HepG2 (cell line): ENCODE data around the gene ADAMTS4. TPM values are rescaled to one million over a fixed set of nuclear protein-coding genes. Genes with fewer than 3 reads are reported as not detected.

Experiments used
- ATAC-seq: fragments of 200-7000 bp; cut with Tn5 transposase; 3 replicates; pipeline ENCODE4 v1.9.1; 2020; ENCODE audit warnings: mild to moderate bottlenecking, moderate library complexity
- BruUV-seq: library from RNA; stranded (reverse); fragments of 400-500 nt; replicated peaks from 2 replicates; lab custom pipeline; 2021; lab: Mats Ljungman, UMichigan
- CTCF ChIA-PET: fragments of 300-600 bp; formaldehyde crosslinking; extraction: SDS; loops from one replicate; lab custom pipeline; 2021; ENCODE audit warnings: low total read pairs, inconsistent platforms, low intra/inter-chr PET ratio; lab: Yijun Ruan, JAX
- POLR2A ChIA-PET: fragments of 350-600 bp; sonication (Branson Sonifier 250); formaldehyde crosslinking; loops from one replicate; lab custom pipeline; 2020; ENCODE audit warnings: antibody characterized with exemption, inconsistent platforms; lab: Yijun Ruan, JAX
- DNase-seq: peaks from one replicate; pipeline ENCODE4 v3.0.0-alpha.2; 2015; ENCODE audit warnings: low spot score
- FAIRE-seq: peaks from 3 replicates; lab custom pipeline; 2011; peaks lifted over from hg19 to GRCh38; lab: Jason Lieb, UNC
- H2AFZ ChIP-seq: one replicate; pipeline ENCODE4 v1.6.1; 2011; ENCODE audit warnings: low read length, inconsistent platforms
- H3K27ac ChIP-seq: fragments of 300-600 bp; 3 replicates; pipeline ENCODE4 v1.8.0; 2011; ENCODE audit warnings: mixed run types, mild to moderate bottlenecking, mixed read lengths, low read length, inconsistent platforms; ENCODE audit not compliant: insufficient read depth; ENCODE audit errors: extremely low read length
- H3K27me3 ChIP-seq, 2 experiments: fragments of 200-600 bp in 1 of 2; 2 replicates in 1 of 2; 3 replicates in 1 of 2; pipeline versions ENCODE4 v1.6.0 to v1.8.0; 2011; ENCODE audit warnings: low read length in 2 of 2, mild to moderate bottlenecking in 2 of 2, moderate library complexity in 2 of 2, inconsistent platforms in 1 of 2; ENCODE audit not compliant: insufficient read depth in 2 of 2, control insufficient read depth in 1 of 2
- H3K36me3 ChIP-seq, 2 experiments: fragments of 200-600 bp in 1 of 2; replicated peaks in 1 of 2; 2 replicates in 1 of 2; 3 replicates in 1 of 2; pipeline versions ENCODE4 v1.5.1 to v1.8.0; 2011; ENCODE audit warnings: low read length in 2 of 2, inconsistent platforms in 1 of 2; ENCODE audit not compliant: insufficient read depth in 2 of 2, control insufficient read depth in 1 of 2
- H3K4me1 ChIP-seq: 2 replicates; pipeline ENCODE4 v1.5.1; 2012; ENCODE audit warnings: low read length, inconsistent platforms; ENCODE audit not compliant: insufficient read depth
- H3K4me2 ChIP-seq: 2 replicates; pipeline ENCODE4 v1.6.0; 2011; ENCODE audit warnings: low read depth, low read length, inconsistent platforms
- H3K4me3 ChIP-seq, 3 experiments: fragments of 200-600 bp in 1 of 3; sonication (generic), shearing (Covaris generic) in 1 of 3; replicated peaks in 1 of 3; 2 replicates each; pipeline ENCODE4 v1.5.1; 2011 to 2016; ENCODE audit warnings: low read length in 3 of 3, inconsistent platforms in 2 of 3, low read depth in 2 of 3, mild to moderate bottlenecking in 2 of 3, control low read depth in 1 of 3, mixed read lengths in 1 of 3; ENCODE audit not compliant: insufficient read depth in 1 of 3
- H3K79me2 ChIP-seq: one replicate; pipeline ENCODE4 v1.6.1; 2011; ENCODE audit warnings: low read length, inconsistent platforms; ENCODE audit not compliant: insufficient read depth
- H3K9ac ChIP-seq: 2 replicates; pipeline ENCODE4 v1.6.0; 2011; ENCODE audit warnings: mild to moderate bottlenecking, low read depth, low read length, inconsistent platforms; ENCODE audit not compliant: insufficient read depth
- H3K9me3 ChIP-seq: 2 replicates; pipeline ENCODE4 v1.5.1; 2012; ENCODE audit warnings: mild to moderate bottlenecking, low read length
- H4K20me1 ChIP-seq: 2 replicates; pipeline ENCODE4 v1.6.0; 2011; ENCODE audit warnings: inconsistent platforms, mild to moderate bottlenecking, low read length, moderate library complexity; ENCODE audit not compliant: insufficient read depth
- CEBPG ChIP-seq: IDR thresholded peaks from 2 replicates; pipeline ENCODE4 v1.6.1; 2016
- FUBP1 ChIP-seq: sonication (generic); formaldehyde crosslinking; IDR thresholded peaks from 2 replicates; pipeline ENCODE4 v1.5.1; 2020; ENCODE audit warnings: missing genetic modification reagents, mild to moderate bottlenecking, borderline replicate concordance
- GATA4 ChIP-seq: sonication (generic); IDR thresholded peaks from 2 replicates; pipeline ENCODE4 v1.6.1; 2016; ENCODE audit warnings: antibody characterized with exemption, low read depth, borderline replicate concordance
- GLI4 ChIP-seq: sonication (generic); formaldehyde crosslinking; IDR thresholded peaks from 2 replicates; pipeline ENCODE4 v1.5.1; 2020; ENCODE audit warnings: missing genetic modification reagents, mild to moderate bottlenecking, moderate library complexity, borderline replicate concordance
- PAX8 ChIP-seq: sonication (generic); formaldehyde crosslinking; IDR thresholded peaks from 2 replicates; pipeline ENCODE4 v1.8.0; 2022; ENCODE audit warnings: mild to moderate bottlenecking, missing genetic modification reagents, borderline replicate concordance
- RARG ChIP-seq: sonication (generic); formaldehyde crosslinking; IDR thresholded peaks from 2 replicates; pipeline ENCODE4 v1.4.0; 2020; ENCODE audit warnings: low read depth, mild to moderate bottlenecking, missing genetic modification reagents
- RXRB ChIP-seq: IDR thresholded peaks from 2 replicates; pipeline ENCODE4 v1.6.1; 2016; ENCODE audit warnings: borderline replicate concordance, missing genetic modification reagents, missing compliant biosample characterization
- SP1 ChIP-seq, 2 experiments: fragments of 450-650 bp in 1 of 2; sonication (generic) in 1 of 2; formaldehyde crosslinking in 1 of 2; IDR thresholded peaks; 2 replicates each; pipeline versions ENCODE4 v1.4.0 to v1.6.1; 2016 to 2020; ENCODE audit warnings: missing genetic modification reagents in 1 of 2
- TSC22D2 ChIP-seq: sonication (generic); formaldehyde crosslinking; IDR thresholded peaks from 2 replicates; pipeline ENCODE4 v1.5.1; 2020; ENCODE audit warnings: missing genetic modification reagents, mild to moderate bottlenecking, borderline replicate concordance
- YY1 ChIP-seq: IDR thresholded peaks from 2 replicates; pipeline ENCODE4 v1.6.1; 2011; ENCODE audit warnings: low read length, low read depth, moderate library complexity, mild to moderate bottlenecking; ENCODE audit not compliant: insufficient read depth, insufficient replicate concordance
- ZBTB1 ChIP-seq: sonication (generic); formaldehyde crosslinking; IDR thresholded peaks from 2 replicates; pipeline ENCODE4 v1.4.0; 2020; ENCODE audit warnings: missing genetic modification reagents, borderline replicate concordance
- ZBTB42 ChIP-seq: sonication (generic); formaldehyde crosslinking; IDR thresholded peaks from 2 replicates; pipeline ENCODE4 v1.5.0; 2020; ENCODE audit warnings: mild to moderate bottlenecking, missing genetic modification reagents
- ZFP37 ChIP-seq: sonication (generic); formaldehyde crosslinking; IDR thresholded peaks from 2 replicates; pipeline ENCODE4 v1.4.0; 2020; ENCODE audit warnings: missing genetic modification reagents, borderline replicate concordance
- ZFP62 ChIP-seq: sonication (generic); formaldehyde crosslinking; IDR thresholded peaks from 2 replicates; pipeline ENCODE4 v1.4.0; 2020; ENCODE audit warnings: missing genetic modification reagents
- ZNF235 ChIP-seq: sonication (generic); formaldehyde crosslinking; IDR thresholded peaks from 2 replicates; pipeline ENCODE4 v1.8.1; 2023; ENCODE audit warnings: mild to moderate bottlenecking, missing genetic modification reagents, borderline replicate concordance
- ZNF260 ChIP-seq: sonication (generic); formaldehyde crosslinking; IDR thresholded peaks from 2 replicates; pipeline ENCODE4 v1.4.0; 2020; ENCODE audit warnings: missing genetic modification reagents, low read depth, mild to moderate bottlenecking, borderline replicate concordance
- WGBS: methylation state at CpG from one replicate; pipeline ENCODE4 v1.1.6; 2017; ENCODE audit warnings: low lambda C conversion rate; 5-methylcytosine and 5-hydroxymethylcytosine counted together
- in situ Hi-C: cut with HindIII; loops from 2 replicates; pipeline ENCODE4 v1.10.0; 2017; ENCODE audit warnings: low pct_unique_long_range_greater_than_20kb; ENCODE audit not compliant: extremely low pct_ligation_motif_present
- intact Hi-C: fragments of 100-400 bp; cut with micrococcal nuclease; formaldehyde crosslinking; loops from one replicate; pipeline ENCODE4 v1.10.0; 2022; ENCODE audit not compliant: unreplicated experiment
- polyA plus RNA-seq, 8 experiments: library from polyadenylated mRNA; depleted of rRNA in 3 of 8; stranded (reverse) in 7 of 8; unstranded in 1 of 8; fragments of >200 nt; fragmentation: Illumina TruSeq in 4 of 8; extraction: Trizol in 4 of 8; gene quantifications; 2 replicates each; pipeline versions ENCODE4 v1.2.1 to v1.2.3, GENCODE V29; 2011 to 2016; ENCODE audit warnings: low read depth in 4 of 8, missing spikeins in 1 of 8, mixed read lengths in 1 of 8; ENCODE audit not compliant: insufficient read depth in 1 of 8
- total RNA-seq, 5 experiments: library from RNA; depleted of rRNA; stranded (reverse); fragments of >200 nt; fragmentation: Illumina TruSeq; extraction: Trizol; gene quantifications; 2 replicates each; pipeline ENCODE4 v1.2.3, GENCODE V29; 2016; ENCODE audit warnings: low read depth in 1 of 5
- TF ChIP-seq, protein P1 (sequence below): sonication (generic); formaldehyde crosslinking; IDR thresholded peaks from 2 replicates; pipeline ENCODE4 v1.4.0; 2020; ENCODE audit warnings: missing genetic modification reagents, borderline replicate concordance

Gene ADAMTS4
- total and polyA plus RNA-seq, 2 of the 13 experiments (the other 11 are each of a cell fraction or from before 2014, with no cell fraction given) = 0.51 to 1.7 TPM

DNA sequence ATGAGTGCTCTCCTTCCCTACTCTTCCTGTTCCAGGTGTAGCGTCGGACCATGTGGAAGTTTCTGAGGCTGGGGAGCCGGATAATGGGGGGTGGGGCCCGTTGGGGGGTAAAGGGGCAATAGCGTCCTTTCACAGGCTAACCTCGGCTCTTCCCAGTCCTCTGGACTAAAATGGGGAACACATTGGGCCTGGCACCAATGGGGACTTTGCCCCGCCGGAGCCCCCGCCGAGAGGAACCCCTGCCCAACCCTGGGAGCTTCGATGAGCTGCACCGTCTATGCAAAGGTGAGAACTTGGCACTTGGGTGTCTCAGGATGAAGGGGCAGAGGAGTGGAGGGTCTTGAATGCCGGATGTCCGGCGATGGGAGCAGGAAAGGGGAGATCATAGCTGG is 27.5 kb upstream of the ADAMTS4 start (continued):
- TF ChIP-seq ZNF235 (CRISPR knock-in tag) (no peak), PAX8 (no peak)

DNA sequence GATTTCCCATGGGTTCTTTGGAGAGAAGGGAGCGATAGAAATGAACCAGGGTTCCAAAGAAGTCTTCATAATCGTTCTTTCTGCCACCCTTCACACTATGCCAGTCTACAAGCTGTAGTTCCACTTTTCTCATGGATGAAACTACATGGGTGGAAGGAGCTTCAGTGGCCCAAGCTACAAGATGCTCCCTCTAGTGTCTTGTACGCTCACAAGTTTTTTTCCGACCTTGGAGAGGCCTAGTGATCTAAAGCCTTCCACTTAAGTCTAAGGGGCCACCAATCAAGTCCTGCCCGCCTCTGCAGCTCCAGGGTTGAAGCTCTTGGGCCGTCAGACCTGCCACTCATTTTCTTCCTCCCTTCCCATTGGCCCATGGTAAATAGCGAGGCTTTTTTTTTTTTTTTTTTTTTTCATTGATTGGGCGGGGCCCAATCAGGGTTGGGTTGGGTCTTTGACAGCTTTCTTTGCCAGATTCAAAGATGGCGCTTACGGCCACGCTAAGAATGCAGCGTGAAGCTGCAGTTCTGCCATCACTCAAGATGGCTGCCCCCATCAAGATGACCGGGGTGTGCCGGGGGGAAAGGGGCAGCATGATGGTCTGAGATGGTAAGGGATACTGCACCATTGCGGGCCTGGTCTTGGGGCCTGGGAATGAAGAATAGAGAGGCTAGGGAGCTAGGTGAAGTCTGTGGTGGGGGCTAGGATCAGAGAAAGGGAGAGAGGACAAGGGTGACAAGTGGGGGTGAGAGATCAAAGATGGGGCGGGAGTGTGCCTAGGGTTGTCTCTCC is 26.9 kb upstream of the ADAMTS4 start, which contains the start of gene TOMM40L:
TSS of gene TOMM40L (plus strand) at position 527 of the 786 bp plus-strand sequence. CDS start 430 bp downstream, outside the sequence.
- peak within 1 kb of the TSS; percentile 92 for H3K4me2 ChIP-seq
- peak within 1 kb of the TSS; percentile 99 for H3K27ac ChIP-seq
- peaks cover 13 to 45% of the 10 kb centered on the region in 2 experiments for H3K36me3 ChIP-seq
- H3K27me3 ChIP-seq = no peaks in the 10 kb centered on the region; a peak in 1 of 5 replicates
- no peaks in the 10 kb centered on the region for H3K9me3 ChIP-seq
- POLR2A ChIA-PET = interaction anchor here (0.7 to 12.5 kb wide), 24 partner anchors 9 to 205 kb away, joined by 3 to 357 read pairs (median 6); partner anchors contain the start of genes ADAMTS4, CFAP126, DEDD and F11R
- peaks cover 11% of the 10 kb centered on the region for H4K20me1 ChIP-seq
- H3K4me3 ChIP-seq = peak within 1 kb of the TSS; percentile 81 to 82 (median 81)
- peaks cover 59% of the 10 kb centered on the region for H3K4me1 ChIP-seq
- CTCF ChIA-PET = interaction anchor here (0.7 to 3.7 kb wide), 4 partner anchors 14 to 65 kb away, joined by 3 to 36 read pairs (median 12); no protein-coding TSS in a partner anchor
- no TSS peak for BruUV-seq
- under 1% methylated on average over 15 of the region's 16 CpGs for WGBS
- peaks cover 32% of the 10 kb centered on the region for H3K79me2 ChIP-seq
- in situ Hi-C loops = loop anchor here (5.0 to 10.0 kb wide), 2 partner anchors 67 to 159 kb away; no protein-coding TSS in a partner anchor
- no peak within 1 kb of the TSS for H2AFZ ChIP-seq
- FAIRE-seq (peak; percentile 99), DNase-seq (peak; percentile 98), ATAC-seq (peak; percentile 71)
- peak within 1 kb of the TSS; percentile 96 for H3K9ac ChIP-seq
- intact Hi-C loops = loop anchor here (1.0 to 5.0 kb wide), 4 partner anchors 23 to 87 kb away; partner anchors contain the start of genes NDUFS2 and SDHC
- TF ChIP-seq ZBTB1 = no peak
- no peak for TF ChIP-seq GLI4 (CRISPR knock-in tag)
- no peak for TF ChIP-seq RXRB (CRISPR knock-in tag)
- peak; percentile 100 for TF ChIP-seq YY1
- no peak for TF ChIP-seq SP1 (IDR thresholded peaks at IDR 0.05)
- TF ChIP-seq SP1 (CRISPR knock-in tag; IDR thresholded peaks at IDR 0.05) = no peak
- TF ChIP-seq GATA4 = no peak
- no peak for TF ChIP-seq ZFP37 (CRISPR knock-in tag)
- TF ChIP-seq TSC22D2 = no peak
- no peak for TF ChIP-seq ZFP62 (CRISPR knock-in tag)
- no peak for TF ChIP-seq CEBPG (CRISPR knock-in tag)
- TF ChIP-seq ZBTB42 (CRISPR knock-in tag) = no peak
- TF ChIP-seq RARG (CRISPR knock-in tag) = no peak
- TF ChIP-seq, protein P1, sequence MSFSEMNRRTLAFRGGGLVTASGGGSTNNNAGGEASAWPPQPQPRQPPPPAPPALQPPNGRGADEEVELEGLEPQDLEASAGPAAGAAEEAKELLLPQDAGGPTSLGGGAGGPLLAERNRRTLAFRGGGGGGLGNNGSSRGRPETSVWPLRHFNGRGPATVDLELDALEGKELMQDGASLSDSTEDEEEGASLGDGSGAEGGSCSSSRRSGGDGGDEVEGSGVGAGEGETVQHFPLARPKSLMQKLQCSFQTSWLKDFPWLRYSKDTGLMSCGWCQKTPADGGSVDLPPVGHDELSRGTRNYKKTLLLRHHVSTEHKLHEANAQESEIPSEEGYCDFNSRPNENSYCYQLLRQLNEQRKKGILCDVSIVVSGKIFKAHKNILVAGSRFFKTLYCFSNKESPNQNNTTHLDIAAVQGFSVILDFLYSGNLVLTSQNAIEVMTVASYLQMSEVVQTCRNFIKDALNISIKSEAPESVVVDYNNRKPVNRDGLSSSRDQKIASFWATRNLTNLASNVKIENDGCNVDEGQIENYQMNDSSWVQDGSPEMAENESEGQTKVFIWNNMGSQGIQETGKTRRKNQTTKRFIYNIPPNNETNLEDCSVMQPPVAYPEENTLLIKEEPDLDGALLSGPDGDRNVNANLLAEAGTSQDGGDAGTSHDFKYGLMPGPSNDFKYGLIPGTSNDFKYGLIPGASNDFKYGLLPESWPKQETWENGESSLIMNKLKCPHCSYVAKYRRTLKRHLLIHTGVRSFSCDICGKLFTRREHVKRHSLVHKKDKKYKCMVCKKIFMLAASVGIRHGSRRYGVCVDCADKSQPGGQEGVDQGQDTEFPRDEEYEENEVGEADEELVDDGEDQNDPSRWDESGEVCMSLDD (CRISPR knock-in tag) = no peak
- no peak for TF ChIP-seq FUBP1 (CRISPR knock-in tag)
- no peak for TF ChIP-seq ZNF260 (CRISPR knock-in tag)
